Hematopoietic multipotent progenitor cell treated with erythropoietin and hydrocortisone succinate and interleukin-3 and kit ligand, for 6 days (in vitro differentiated cells): ENCODE measurements around the gene PORCN.
A peak's percentile ranks its signal among the peaks of the same experiment; 100 is the strongest.
"Not testable (repeated sequence)": the region's sequence is repeated elsewhere in the genome, so short reads cannot be mapped to it uniquely, and the experiment has no call there.

Experiments used
- DNase-seq: peaks from one replicate; pipeline ENCODE4 v3.0.0-alpha.2; 2015

The PORCN gene

GRCh38 chrX:48514126-48514806 is 5.5 kb downstream of the PORCN start:
- no peak for DNase-seq

GRCh38 chrX:48514868-48515460 is 6.2 kb downstream of the PORCN start:
- no peak for DNase-seq

- no peak for DNase-seq
Observed at GRCh38 chrX:48515842-48516241, 7.0 kb downstream of the PORCN start.

- DNase-seq: no peak
Observed at GRCh38 chrX:48516285-48516684, 7.5 kb downstream of the PORCN start.

- DNase-seq: no peak
Observed at GRCh38 chrX:48516987-48517386, 8.2 kb downstream of the PORCN start.

GRCh38 chrX:48519481-48519880 is 10.7 kb downstream of the PORCN start:
- not testable (repeated sequence) for DNase-seq

- DNase-seq: no peak
Observed at GRCh38 chrX:48520455-48520854, 11.7 kb downstream of the PORCN start.

GRCh38 chrX:48520976-48521352 is 12.2 kb downstream of the PORCN start:
- DNase-seq: no peak

GRCh38 chrX:48521353-48522243 is 12.8 kb downstream of the PORCN start, which contains the start of gene EBP:
EBP (plus strand) TSS chrX:48521808; CDS start chrX:48523772, 1,964 bp downstream.
- DNase-seq: peak; percentile 97

GRCh38 chrX:48522291-48522690 is 13.5 kb downstream of the PORCN start:
- no peak for DNase-seq

GRCh38 chrX:48523682-48524081 is 14.9 kb downstream of the PORCN start:
- no peak for DNase-seq

- DNase-seq: not testable (repeated sequence)
Observed at GRCh38 chrX:48525853-48526252, 17.1 kb downstream of the PORCN start.

GRCh38 chrX:48530736-48531135 is 21.9 kb downstream of the PORCN start:
- no peak for DNase-seq

- peak; percentile 89 for DNase-seq
Observed at GRCh38 chrX:48531358-48531959, 22.7 kb downstream of the PORCN start.

GRCh38 chrX:48532161-48532560 is 23.4 kb downstream of the PORCN start:
- no peak for DNase-seq

- no peak for DNase-seq
Observed at GRCh38 chrX:48533165-48533564, 24.4 kb downstream of the PORCN start.

- DNase-seq: no peak
Observed at GRCh38 chrX:48538641-48539344, 30.0 kb downstream of the PORCN start.

GRCh38 chrX:48539345-48540027 is 30.7 kb downstream of the PORCN start, which contains the start of gene TBC1D25:
TBC1D25 (plus strand) TSS chrX:48539714; CDS start chrX:48539798, 84 bp downstream.
- peak; percentile 98 for DNase-seq

GRCh38 chrX:48540028-48540375 is 31.2 kb downstream of the PORCN start:
- peak; percentile 46 for DNase-seq

- no peak for DNase-seq
Observed at GRCh38 chrX:48540480-48540879, 31.7 kb downstream of the PORCN start.

- no peak for DNase-seq
Observed at GRCh38 chrX:48541140-48541814, 32.5 kb downstream of the PORCN start.
